Gastroesophageal sphincter (tissue), 3 donors: Measurements from ENCODE around the gene RAB26.

ENCODE experiments used
- CTCF ChIP-seq, 4 experiments: fragments of 200-600 bp in 2 of 4; fragments of 450-650 bp in 2 of 4; sonication (generic) in 1 of 4; IDR thresholded peaks; one replicate each; pipeline ENCODE4 v1.5.1; 2017 to 2019; ENCODE audit warnings: antibody characterized with exemption in 4 of 4, mild to moderate bottlenecking in 2 of 4, moderate library complexity in 2 of 4
- POLR2A ChIP-seq, 2 donors: fragments of 450-650 bp; IDR thresholded peaks; one replicate each; pipeline ENCODE4 v1.6.1; 2017; ENCODE audit warnings: antibody characterized with exemption in 2 of 2, mild to moderate bottlenecking in 2 of 2, moderate library complexity in 1 of 2
- POLR2AphosphoS5 ChIP-seq: sonication (generic); formaldehyde crosslinking; IDR thresholded peaks from one replicate; pipeline ENCODE4 v1.6.1; 2017; ENCODE audit warnings: antibody characterized with exemption

- no peak for TF ChIP-seq CTCF (IDR thresholded peaks at IDR 0.05)
- TF ChIP-seq POLR2AphosphoS5 = no peak
- no peak for TF ChIP-seq POLR2A (IDR thresholded peaks at IDR 0.05)
These were observed 43.0 kb downstream of the RAB26 start for GRCh38 chr16:2191446-2191706.
